GM18951 (cell line): Measurements from ENCODE around the gene AGMO.

ENCODE experiments used
- POLR2A ChIP-seq: IDR thresholded peaks from 4 replicates; pipeline ENCODE4 v1.6.1; 2011; ENCODE audit warnings: mild to moderate bottlenecking; ENCODE audit not compliant: insufficient read length, insufficient read depth; ENCODE audit errors: extremely low read depth
- in situ Hi-C: fragments of 300-500 bp; cut with MboI; formaldehyde crosslinking; loops from one replicate; pipeline ENCODE4 v1.12.0; 2022; ENCODE audit warnings: low sequenced_read_pairs, mixed read lengths, inconsistent platforms; ENCODE audit not compliant: unreplicated experiment

AGMO gene

GRCh38 chr7:15309872-15310271 is 251.9 kb downstream of the AGMO start:
- in situ Hi-C loops: loop anchor here (25.0 kb wide), 1 partner anchor 777 kb away; no protein-coding TSS in a partner anchor
- TF ChIP-seq POLR2A: no peak

- TF ChIP-seq POLR2A: no peak
- in situ Hi-C loops: loop anchor here (25.0 kb wide), 1 partner anchor 778 kb away; no protein-coding TSS in a partner anchor
Measured at GRCh38 chr7:15308821-15309220, 253.0 kb downstream of the AGMO start.

GRCh38 chr7:15306296-15306695 is 255.5 kb downstream of the AGMO start:
- in situ Hi-C loops: loop anchor here (25.0 kb wide), 1 partner anchor 781 kb away; no protein-coding TSS in a partner anchor

GRCh38 chr7:15305002-15305600 is 256.7 kb downstream of the AGMO start:
- in situ Hi-C loops: loop anchor here (25.0 kb wide), 1 partner anchor 782 kb away; no protein-coding TSS in a partner anchor
- no peak for TF ChIP-seq POLR2A

More at GRCh38 chr7:15306296-15306695, 255.5 kb downstream of the AGMO start:
- TF ChIP-seq POLR2A: no peak

GRCh38 chr7:15303357-15303756 is 258.5 kb downstream of the AGMO start:
- no peak for TF ChIP-seq POLR2A

GRCh38 chr7:15300986-15301385 is 260.8 kb downstream of the AGMO start:
- in situ Hi-C loops: loop anchor here (25.0 kb wide), 1 partner anchor 786 kb away; no protein-coding TSS in a partner anchor

More at GRCh38 chr7:15303357-15303756, 258.5 kb downstream of the AGMO start:
- in situ Hi-C loops: loop anchor here (25.0 kb wide), 1 partner anchor 784 kb away; no protein-coding TSS in a partner anchor

- in situ Hi-C loops: no loop called here
- TF ChIP-seq POLR2A: no peak
Measured at GRCh38 chr7:15292138-15292537, 269.7 kb downstream of the AGMO start.

GRCh38 chr7:15291699-15292098 is 270.1 kb downstream of the AGMO start:
- no peak for TF ChIP-seq POLR2A
- in situ Hi-C loops: no loop called here

- TF ChIP-seq POLR2A: no peak
- in situ Hi-C loops: no loop called here
Measured at GRCh38 chr7:15288741-15289140, 273.1 kb downstream of the AGMO start.

- no peak for TF ChIP-seq POLR2A
- in situ Hi-C loops: no loop called here
Measured at GRCh38 chr7:15284396-15284795, 277.4 kb downstream of the AGMO start.

- no peak for TF ChIP-seq POLR2A
- in situ Hi-C loops: no loop called here
Measured at GRCh38 chr7:15280078-15280733, 281.6 kb downstream of the AGMO start.

- in situ Hi-C loops: no loop called here
- no peak for TF ChIP-seq POLR2A
Measured at GRCh38 chr7:15279640-15280039, 282.2 kb downstream of the AGMO start.

- in situ Hi-C loops: no loop called here
- no peak for TF ChIP-seq POLR2A
Measured at GRCh38 chr7:15257689-15258088, 304.1 kb downstream of the AGMO start.

GRCh38 chr7:15252181-15252580 is 309.6 kb downstream of the AGMO start:
- no peak for TF ChIP-seq POLR2A
- in situ Hi-C loops: no loop called here
